ENCODE data around the gene FZD8.

The FZD8 gene

DNA sequence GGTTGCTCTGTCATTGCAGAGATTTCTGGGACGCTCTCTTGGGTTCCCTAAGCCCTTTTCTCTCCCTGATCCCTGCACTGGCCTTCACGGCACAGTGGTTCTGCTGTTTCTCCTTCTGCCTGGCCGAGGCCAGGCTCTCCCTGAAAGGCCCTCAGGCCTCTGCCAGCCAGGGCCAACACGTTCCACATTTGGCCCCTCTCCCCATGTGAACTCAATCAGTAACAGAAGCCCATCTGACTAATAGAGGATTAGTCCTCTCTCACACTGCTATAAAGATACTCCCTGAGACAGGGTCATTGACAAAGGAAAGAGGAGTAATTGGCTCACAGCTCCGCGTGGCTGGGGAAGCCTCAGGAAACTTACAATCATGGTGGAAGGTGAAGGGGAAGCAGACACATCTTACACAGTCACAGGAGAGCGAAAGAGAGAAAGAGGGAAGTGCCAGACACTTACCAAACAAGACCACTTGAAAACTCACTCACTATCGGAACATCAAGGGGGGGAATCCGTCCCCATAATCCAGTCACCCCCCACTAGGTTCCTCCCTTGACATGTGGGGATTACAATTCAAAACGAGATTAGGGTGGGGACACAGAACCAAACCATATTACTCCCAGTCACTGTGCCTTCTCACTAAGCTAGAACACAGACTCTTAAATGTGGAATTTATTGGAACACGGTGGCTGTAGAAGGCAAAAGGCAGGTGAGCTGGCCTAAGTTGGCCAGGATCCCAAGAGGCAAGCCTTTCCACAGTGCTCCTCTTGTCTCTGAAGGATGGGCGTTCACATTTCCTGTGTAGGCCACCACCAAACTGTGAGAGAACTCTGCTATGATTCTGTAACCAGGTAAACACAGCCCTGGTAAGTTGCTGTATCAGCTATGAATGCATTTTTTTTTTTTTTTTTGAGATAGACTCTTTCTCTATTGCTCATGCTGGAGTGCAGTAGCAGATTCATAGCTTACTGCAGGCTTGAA, 8.8 kb downstream of the FZD8 start:
- TF ChIP-seq, protein P1, sequence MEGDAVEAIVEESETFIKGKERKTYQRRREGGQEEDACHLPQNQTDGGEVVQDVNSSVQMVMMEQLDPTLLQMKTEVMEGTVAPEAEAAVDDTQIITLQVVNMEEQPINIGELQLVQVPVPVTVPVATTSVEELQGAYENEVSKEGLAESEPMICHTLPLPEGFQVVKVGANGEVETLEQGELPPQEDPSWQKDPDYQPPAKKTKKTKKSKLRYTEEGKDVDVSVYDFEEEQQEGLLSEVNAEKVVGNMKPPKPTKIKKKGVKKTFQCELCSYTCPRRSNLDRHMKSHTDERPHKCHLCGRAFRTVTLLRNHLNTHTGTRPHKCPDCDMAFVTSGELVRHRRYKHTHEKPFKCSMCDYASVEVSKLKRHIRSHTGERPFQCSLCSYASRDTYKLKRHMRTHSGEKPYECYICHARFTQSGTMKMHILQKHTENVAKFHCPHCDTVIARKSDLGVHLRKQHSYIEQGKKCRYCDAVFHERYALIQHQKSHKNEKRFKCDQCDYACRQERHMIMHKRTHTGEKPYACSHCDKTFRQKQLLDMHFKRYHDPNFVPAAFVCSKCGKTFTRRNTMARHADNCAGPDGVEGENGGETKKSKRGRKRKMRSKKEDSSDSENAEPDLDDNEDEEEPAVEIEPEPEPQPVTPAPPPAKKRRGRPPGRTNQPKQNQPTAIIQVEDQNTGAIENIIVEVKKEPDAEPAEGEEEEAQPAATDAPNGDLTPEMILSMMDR (conservative IDR thresholded peaks at IDR 0.05) = no peak
- H3K27ac ChIP-seq = peak overlapping the region; percentile 31

DNA sequence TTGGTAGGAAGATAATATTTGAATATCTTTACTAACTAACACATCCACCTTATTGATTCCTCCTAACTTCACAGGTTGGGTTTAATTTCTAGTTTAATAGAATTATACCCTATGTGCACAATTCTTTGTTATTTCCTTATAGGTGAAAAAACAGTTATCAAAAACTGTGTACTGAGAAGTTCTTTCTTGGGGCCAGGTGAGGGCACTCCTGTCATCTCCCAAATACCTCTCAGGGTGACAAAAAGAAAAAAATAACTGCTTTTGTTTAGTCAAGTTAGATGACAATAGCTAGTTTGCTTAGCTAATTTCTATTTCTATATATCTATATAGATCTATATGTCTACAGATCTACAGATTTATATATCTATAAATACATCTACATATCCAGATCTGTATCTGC, 10.1 kb downstream of the FZD8 start:
- TF ChIP-seq, protein P1 (conservative IDR thresholded peaks at IDR 0.05) = peak; percentile 67
- H3K27ac ChIP-seq = no peak overlapping the region

DNA sequence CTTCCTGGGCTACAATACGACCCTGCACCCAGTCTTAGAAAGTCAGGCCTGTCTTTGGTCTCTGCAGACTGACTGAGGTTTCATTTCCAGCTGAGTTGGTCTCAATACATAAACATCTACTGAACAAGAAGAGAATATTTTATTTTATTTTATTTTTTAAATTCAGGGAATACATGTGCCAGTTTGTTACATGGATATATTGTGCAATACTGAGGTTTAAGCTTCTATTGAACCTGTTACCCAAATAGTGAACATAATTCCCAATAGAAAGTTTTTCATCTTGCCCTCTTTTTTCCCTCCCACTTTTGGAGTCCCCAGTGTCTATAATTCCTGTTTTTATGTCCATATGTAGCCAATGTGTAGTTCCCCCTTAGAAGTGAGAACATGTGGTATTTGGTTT, 10.7 kb downstream of the FZD8 start:
- no peak overlapping the region for H3K27ac ChIP-seq
- TF ChIP-seq, protein P1 (conservative IDR thresholded peaks at IDR 0.05) = no peak

DNA sequence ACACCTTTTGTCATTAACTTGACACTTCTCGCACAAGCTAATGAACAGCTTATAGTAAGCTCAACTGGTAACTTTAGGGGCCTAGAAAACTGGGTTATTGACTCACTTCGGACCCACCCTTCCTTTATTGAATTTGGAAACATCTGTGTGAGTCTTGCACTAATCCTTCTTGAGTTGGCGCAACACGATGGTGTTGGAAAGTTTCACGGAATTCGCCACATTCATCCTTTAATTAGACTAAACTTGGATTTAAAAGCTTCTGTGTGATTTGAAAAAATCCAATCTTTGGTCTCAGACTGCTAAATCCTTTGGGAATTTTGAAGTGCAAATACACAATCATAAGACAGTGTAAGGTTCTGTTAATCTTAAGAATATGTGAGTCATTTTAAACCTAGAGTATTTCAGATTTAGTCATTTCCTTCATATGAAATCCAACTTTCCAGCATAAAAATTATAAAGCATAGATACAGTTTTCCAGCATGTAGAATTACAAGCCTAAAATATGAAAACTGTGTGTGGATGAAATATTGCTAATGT, 15.1 kb downstream of the FZD8 start:
- H3K27ac ChIP-seq = no peak overlapping the region
- TF ChIP-seq, protein P1 (conservative IDR thresholded peaks at IDR 0.05) = no peak

DNA sequence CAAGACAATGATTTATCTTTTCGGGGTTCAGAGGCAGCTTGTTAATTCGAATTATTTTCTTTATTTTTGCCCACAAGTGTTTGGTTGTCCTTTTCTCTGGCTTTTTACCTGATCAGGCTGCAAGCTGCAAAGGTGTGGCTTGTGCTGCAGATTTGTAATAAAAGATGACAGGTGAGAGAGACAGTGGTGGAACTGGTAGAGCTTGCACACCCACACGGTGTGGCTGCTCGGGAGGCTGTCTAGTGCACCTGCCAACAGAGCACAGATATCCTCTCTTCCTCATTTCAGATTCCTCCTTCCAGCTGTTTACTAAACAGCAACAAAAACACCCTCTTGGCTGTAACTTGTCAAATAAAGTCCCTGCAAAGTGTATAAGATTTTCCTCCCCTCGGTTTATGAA, 27.8 kb downstream of the FZD8 start:
- peak overlapping the region; percentile 83 for H3K27ac ChIP-seq
- TF ChIP-seq, protein P1 (conservative IDR thresholded peaks at IDR 0.05) = no peak

DNA sequence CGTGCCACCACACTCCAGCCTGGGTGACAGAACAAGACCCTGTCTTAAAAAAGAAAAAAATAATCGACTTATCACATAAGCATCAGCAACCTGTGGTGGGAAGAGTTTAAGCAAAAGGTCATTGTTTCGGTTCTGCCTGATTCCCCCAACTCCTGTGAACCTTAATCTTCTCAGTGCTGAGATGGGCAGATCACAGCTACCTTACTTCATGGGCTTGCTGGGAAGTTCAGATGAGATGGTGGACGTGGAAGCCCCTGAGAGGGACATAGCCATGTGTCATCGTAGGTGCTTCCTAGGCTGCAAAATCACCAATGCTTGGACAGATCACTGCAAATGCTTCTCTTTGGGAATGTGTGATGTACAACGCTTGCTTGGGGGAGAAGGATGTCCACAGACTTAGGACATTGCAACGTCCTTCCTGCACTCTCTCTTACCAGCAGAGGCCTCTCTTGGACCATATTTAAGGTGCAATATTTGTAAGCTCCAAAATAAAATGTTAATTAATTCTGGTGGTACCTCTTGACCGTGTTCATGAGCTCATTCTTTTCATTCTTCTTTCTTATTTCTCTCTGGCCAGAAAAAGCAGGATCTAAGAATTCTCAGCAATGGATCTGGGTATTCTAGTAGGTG, 28.4 kb downstream of the FZD8 start:
- peak overlapping the region; percentile 83 for H3K27ac ChIP-seq
- TF ChIP-seq, protein P1 (conservative IDR thresholded peaks at IDR 0.05) = peak; percentile 60

DNA sequence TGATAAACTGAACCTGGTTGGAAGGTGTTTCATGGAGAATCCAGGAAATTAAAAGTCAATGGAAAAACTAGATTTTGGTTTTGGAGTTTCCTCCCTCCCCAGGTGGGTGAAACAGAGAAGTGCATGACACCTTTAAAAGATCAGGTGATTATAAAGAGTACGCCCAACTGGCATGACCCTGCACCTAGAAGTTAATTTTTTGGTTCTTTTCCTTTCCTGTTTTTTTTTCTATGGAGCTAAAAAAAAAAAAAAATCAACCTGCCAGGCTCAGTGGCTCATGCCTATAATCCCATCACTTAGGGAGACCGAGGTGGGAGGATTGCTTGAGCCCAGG, 29.0 kb downstream of the FZD8 start:
- H3K27ac ChIP-seq = peak overlapping the region; percentile 83
- TF ChIP-seq, protein P1 (conservative IDR thresholded peaks at IDR 0.05) = no peak

Data from VCaP (cell line).